Skeletal muscle satellite cell (primary cell): Measurements from ENCODE around the gene CKAP2. TPM values are rescaled to one million over a fixed set of nuclear protein-coding genes. Genes with fewer than 3 reads are reported as not detected.
A peak's percentile ranks its signal among the peaks of the same experiment; 100 is the strongest.
"Not testable (repeated sequence)": the region's sequence is repeated elsewhere in the genome, so short reads cannot be mapped to it uniquely, and the experiment has no call there.

Experiments used
- H3K27me3 ChIP-seq: 2 replicates; pipeline ENCODE4 v1.7.0; 2013; ENCODE audit warnings: low read length; ENCODE audit not compliant: control insufficient read depth, insufficient read depth
- H3K36me3 ChIP-seq: 2 replicates; pipeline ENCODE4 v1.7.0; 2013; ENCODE audit warnings: mild to moderate bottlenecking, control low read depth, low read length; ENCODE audit not compliant: insufficient read depth
- H3K4me1 ChIP-seq: 2 replicates; pipeline ENCODE4 v1.7.0; 2013; ENCODE audit warnings: low read length; ENCODE audit not compliant: control insufficient read depth, insufficient read depth
- H3K4me2 ChIP-seq: 2 replicates; pipeline ENCODE4 v1.7.0; 2013; ENCODE audit warnings: mild to moderate bottlenecking, low read length
- H3K4me3 ChIP-seq: 2 replicates; pipeline ENCODE4 v1.7.0; 2013; ENCODE audit warnings: low read length
- H3K9ac ChIP-seq: 2 replicates; pipeline ENCODE4 v1.7.0; 2013; ENCODE audit warnings: mild to moderate bottlenecking, low read depth, low read length, moderate library complexity
- H3K9me3 ChIP-seq: replicated peaks from 2 replicates; pipeline ENCODE4 v1.7.0; 2013; ENCODE audit warnings: mild to moderate bottlenecking, control low read depth, low read length
- total RNA-seq: library from RNA; depleted of rRNA; stranded (reverse); fragments of >200 nt; gene quantifications from 2 replicates; pipeline ENCODE4 v1.2.3, GENCODE V29; 2012; rRNA removed

CKAP2 gene, protein sequence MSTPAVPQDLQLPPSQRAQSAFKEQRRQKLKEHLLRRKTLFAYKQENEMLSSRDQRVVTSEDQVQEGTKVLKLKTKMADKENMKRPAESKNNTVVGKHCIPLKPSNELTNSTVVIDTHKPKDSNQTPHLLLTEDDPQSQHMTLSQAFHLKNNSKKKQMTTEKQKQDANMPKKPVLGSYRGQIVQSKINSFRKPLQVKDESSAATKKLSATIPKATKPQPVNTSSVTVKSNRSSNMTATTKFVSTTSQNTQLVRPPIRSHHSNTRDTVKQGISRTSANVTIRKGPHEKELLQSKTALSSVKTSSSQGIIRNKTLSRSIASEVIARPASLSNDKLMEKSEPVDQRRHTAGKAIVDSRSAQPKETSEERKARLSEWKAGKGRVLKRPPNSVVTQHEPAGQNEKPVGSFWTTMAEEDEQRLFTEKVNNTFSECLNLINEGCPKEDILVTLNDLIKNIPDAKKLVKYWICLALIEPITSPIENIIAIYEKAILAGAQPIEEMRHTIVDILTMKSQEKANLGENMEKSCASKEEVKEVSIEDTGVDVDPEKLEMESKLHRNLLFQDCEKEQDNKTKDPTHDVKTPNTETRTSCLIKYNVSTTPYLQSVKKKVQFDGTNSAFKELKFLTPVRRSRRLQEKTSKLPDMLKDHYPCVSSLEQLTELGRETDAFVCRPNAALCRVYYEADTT
- 24.6 and 28.2 TPM in 2 replicates for total RNA-seq

DNA sequence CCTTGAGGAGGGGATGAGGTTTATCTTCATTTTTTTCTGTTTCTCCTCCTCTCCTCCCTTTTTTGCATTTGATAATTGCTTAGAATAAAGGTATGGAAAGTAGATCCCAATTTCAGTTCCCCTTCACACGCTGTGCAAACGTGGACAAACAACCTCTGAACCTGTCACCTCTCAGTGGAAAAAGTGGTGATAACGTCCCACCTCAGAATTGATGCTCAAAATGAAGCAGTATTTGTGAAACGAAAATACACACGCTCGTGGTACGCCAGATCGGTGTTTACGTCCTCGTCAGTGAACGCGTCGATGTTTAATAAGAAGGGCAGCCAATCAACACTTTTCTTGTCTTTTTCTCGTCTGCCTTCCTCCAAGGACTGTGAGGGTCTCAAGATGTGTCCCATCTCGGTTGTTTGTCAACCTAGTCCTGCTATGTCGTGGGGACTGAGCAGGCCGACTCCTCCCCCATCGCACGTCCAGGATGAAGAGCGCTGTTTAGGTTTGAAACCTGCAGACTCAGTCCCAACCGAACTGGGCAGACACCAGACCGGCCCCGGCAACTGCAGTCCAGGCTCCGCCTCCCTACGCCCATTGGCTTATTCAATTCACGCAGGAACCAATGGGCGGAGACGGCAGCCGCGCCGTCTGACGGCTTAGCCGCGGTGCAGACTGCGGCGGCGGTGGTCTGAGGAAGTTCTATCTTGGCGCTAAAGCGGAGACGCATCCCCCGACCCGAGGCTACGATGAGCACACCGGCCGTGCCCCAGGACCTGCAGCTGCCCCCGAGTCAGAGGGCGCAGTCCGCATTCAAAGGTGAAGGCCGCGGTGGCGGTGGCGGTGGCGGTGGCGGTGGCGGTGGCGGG lies at the start of gene CKAP2:
TSS of gene CKAP2 (plus strand) at position 659 of the 857 bp plus-strand sequence. CDS start at position 738, 79 bp downstream.
- Histone ChIP-seq H3K36me3 (peaks cover 6% of the 10 kb centered on the region), H3K9ac (peak within 1 kb of the TSS; percentile 91), H3K9me3 (no peaks in the 10 kb centered on the region), H3K27me3 (no peaks in the 10 kb centered on the region), H3K4me2 (peak within 1 kb of the TSS; percentile 85), H3K4me1 (peaks cover 30% of the 10 kb centered on the region), H3K4me3 (peak within 1 kb of the TSS; percentile 89)

DNA sequence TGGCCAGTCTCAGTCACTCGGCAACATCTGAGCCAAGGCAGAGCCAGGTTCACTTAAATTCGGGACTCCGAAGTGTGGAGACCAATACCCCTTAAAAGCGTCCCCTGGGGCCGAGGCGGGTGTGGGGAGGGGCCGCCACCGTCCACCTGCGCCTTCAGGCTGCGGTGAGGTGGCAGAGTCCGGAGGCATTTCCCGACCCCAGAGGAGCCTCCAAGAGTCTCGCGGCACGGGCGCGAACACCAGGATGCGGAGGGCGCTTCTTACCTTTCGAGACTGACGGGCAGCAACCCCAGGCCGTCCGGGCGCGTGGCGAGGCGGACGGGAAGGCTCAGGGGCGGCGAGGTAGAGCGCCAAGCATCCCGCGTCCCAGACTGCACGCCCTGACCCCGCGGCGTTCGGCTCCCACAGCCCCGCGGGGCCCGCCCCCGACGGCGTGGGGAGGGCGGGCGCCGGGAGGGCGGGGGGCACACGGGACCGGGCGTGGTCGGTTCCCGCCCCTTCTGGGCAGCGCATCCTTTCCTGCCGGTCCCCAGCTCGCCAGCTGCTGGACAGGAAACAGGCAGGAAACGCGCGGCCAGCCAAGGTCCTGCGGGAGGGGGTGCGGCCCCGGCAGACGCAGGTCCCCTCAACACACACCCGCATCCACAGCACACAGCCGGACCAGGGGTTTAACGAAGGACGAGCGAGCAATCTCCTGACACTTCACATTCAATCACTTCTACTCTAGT lies 49.3 kb upstream of the CKAP2 start, which contains the start of gene THSD1:
TSS of gene THSD1 (minus strand) at position 406 of the 728 bp plus-strand sequence. CDS start 3,572 bp downstream, outside the sequence.
- peaks cover 18% of the 10 kb centered on the region for H3K4me1 ChIP-seq
- H3K4me2 ChIP-seq = peak within 1 kb of the TSS; percentile 99
- no peaks in the 10 kb centered on the region for H3K9me3 ChIP-seq
- peaks cover 3% of the 10 kb centered on the region for H3K36me3 ChIP-seq
- H3K4me3 ChIP-seq = peak within 1 kb of the TSS; percentile 88
- no peaks in the 10 kb centered on the region for H3K27me3 ChIP-seq
- H3K9ac ChIP-seq = peak within 1 kb of the TSS; percentile 83

DNA sequence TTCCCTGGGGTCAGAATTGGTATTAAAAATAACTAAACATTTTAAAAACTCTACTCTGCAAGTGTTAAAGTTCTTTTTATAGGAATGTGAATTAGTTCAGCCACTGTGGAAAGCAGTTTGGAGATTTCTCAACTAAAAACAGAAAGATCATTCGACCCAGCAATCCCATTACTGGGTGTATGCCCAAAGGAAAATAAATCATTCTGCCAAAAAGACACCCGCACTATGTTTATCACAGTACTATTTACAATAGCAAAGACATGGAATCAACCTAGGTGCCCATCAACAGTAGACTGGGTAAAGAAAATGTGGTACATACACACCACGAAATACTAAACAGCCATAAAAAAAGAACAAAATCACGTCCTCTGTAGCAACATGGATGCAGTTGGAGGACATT lies 48.6 kb upstream of the CKAP2 start:
- no peaks in the 10 kb centered on the region for H3K9me3 ChIP-seq
- peak overlapping the region; percentile 99 for H3K4me2 ChIP-seq
- no peak overlapping the region for H3K4me3 ChIP-seq
- H3K9ac ChIP-seq = peak overlapping the region; percentile 83
- H3K36me3 ChIP-seq = peaks cover 3% of the 10 kb centered on the region
- peaks cover 23% of the 10 kb centered on the region for H3K4me1 ChIP-seq
- H3K27me3 ChIP-seq = no peaks in the 10 kb centered on the region

DNA sequence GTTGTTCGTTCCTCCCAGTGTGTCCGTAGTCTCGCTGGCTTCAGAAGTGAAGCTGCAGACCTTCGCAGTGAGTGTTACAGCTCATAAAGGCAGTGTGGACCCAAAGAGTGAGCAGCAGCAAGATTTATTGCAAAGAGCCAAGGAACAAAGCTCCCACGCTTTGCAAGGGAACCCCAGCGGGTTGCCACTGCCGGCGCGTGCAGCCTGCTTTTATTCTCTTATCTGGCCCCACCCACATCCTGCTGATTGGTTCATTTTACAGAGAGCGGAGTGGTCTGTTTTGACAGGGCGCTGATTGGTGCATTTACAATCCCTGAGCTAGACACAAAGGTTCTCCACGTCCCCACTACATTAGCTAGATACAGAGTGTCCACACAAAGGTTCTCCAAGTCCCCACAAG lies 47.8 kb upstream of the CKAP2 start:
- not testable (repeated sequence) for H3K4me2 ChIP-seq, H3K9me3 ChIP-seq, H3K4me3 ChIP-seq, H3K27me3 ChIP-seq, H3K36me3 ChIP-seq, H3K9ac ChIP-seq
- peaks cover 29% of the 10 kb centered on the region for H3K4me1 ChIP-seq

DNA sequence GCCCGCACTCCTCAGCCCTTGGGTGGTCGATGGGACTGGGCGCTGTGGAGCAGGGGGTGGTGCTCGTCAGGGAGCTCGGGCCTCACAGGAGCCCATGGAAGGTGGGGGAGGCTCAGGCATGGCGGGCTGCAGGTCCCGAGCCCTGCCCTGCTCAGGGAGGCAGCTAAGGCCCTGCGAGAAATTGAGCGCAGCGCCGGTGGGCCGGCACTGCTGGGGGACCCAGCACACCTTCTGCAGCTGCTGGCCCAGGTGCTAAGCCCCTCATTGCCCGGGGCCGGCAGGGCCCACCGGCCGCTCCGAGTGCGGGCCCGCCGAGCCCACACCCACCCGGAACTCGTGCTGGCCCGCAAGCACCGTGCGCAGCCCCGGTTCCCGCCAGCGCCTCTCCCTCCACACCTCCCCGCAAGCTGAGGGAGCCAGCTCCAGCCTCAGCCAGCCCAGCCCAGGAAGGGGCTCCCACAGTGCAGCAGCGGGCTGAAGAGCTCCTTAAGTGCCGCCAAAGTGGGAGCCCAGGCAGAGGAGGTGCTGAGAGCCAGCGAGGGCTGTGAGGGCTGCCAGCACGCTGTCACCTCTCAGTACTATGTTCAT lies 47.1 kb upstream of the CKAP2 start:
- H3K36me3 ChIP-seq = peaks cover 13% of the 10 kb centered on the region
- H3K27me3 ChIP-seq, H3K4me3 ChIP-seq, H3K4me2 ChIP-seq, H3K9me3 ChIP-seq, H3K9ac ChIP-seq: not testable (repeated sequence)
- H3K4me1 ChIP-seq = peaks cover 29% of the 10 kb centered on the region

DNA sequence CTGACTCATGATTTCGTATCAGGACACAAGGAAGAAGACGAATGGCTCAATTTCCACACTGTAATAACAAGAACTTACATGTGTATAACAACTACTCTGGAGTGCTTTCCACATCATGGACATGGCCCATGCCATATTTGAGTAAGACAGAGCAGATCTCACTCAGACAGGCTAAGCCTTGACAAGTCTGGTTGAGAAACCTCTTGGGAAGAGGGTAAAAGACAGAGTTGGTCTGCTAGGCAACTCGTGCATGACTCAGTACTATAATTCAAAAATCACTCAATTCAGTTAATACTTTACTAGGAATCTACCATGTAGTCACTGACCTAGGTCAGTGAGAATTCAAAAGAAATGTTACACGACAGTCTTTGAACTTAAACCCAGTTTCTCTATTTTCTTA lies 43.6 kb upstream of the CKAP2 start:
- no peaks in the 10 kb centered on the region for H3K9me3 ChIP-seq
- peaks cover 32% of the 10 kb centered on the region for H3K4me1 ChIP-seq
- H3K27me3 ChIP-seq = no peaks in the 10 kb centered on the region
- H3K36me3 ChIP-seq = peaks cover 31% of the 10 kb centered on the region
- no peak overlapping the region for H3K9ac ChIP-seq
- H3K4me3 ChIP-seq = no peak overlapping the region
- H3K4me2 ChIP-seq = peak overlapping the region; percentile 18

DNA sequence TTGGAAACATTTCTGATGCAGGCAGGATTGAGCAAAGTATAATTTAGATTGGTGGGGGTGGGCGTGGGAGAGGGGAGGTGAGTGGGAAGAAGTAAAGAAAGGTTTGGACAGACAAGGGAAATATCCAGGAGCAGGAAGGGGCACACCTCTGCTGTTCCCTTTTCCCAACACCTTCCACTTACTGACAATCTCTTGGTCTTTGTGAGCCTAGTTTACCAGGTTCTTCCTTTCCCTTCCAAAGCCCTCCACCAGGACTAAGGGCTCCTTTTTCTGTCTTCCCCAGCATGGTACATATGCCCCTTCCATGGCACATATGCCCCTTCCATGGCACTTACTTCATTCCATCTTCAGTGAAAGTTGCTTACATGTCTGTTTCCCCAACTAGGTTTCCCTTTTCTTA lies 43.1 kb upstream of the CKAP2 start:
- no peak overlapping the region for H3K4me3 ChIP-seq
- H3K9me3 ChIP-seq = no peaks in the 10 kb centered on the region
- H3K4me2 ChIP-seq = peak overlapping the region; percentile 18
- H3K9ac ChIP-seq = no peak overlapping the region
- H3K27me3 ChIP-seq = no peaks in the 10 kb centered on the region
- H3K4me1 ChIP-seq = peaks cover 32% of the 10 kb centered on the region
- peaks cover 34% of the 10 kb centered on the region for H3K36me3 ChIP-seq

DNA sequence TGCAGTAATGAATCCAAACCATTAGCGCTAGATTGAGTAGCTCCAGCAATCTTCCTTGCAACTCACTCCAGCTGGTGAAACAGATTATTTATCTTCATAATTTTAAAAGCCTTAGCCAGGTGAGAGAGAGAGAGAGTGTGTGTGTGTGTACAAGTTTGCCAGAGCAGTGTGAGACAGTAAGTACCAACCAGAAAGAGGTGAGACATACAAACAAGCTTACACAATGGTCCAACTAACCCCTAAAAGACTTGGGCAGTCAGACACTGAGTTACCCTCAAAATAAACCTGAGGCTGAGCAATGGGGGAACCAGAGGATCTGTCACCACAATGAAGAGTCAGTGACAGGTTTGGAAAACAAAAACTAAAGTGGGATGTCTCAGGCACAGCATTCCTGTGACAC lies 41.2 kb upstream of the CKAP2 start:
- H3K36me3 ChIP-seq = peaks cover 49% of the 10 kb centered on the region
- peak overlapping the region; percentile 61 for H3K9ac ChIP-seq
- no peak overlapping the region for H3K4me2 ChIP-seq
- H3K27me3 ChIP-seq = no peaks in the 10 kb centered on the region
- no peaks in the 10 kb centered on the region for H3K9me3 ChIP-seq
- H3K4me3 ChIP-seq = no peak overlapping the region
- peaks cover 32% of the 10 kb centered on the region for H3K4me1 ChIP-seq

DNA sequence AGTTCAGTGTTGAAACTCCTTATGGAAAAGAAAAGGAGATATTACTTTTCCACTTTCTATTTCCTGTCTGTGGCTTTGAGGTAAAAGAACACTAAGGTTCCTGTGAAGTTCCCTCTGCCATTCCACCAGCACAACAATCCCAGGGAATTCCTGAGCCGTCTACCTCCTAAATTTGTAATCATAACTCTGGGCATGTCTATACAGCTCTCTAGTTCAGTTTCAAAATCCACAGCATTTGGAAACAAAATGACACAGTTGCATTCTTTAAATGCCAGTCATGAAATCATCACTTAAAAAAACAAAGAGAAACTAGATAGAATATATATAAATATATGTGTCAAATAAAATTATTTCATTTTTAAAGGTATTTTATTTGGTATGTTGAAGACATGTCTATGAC lies 40.3 kb upstream of the CKAP2 start:
- no peaks in the 10 kb centered on the region for H3K9me3 ChIP-seq
- H3K4me1 ChIP-seq = peaks cover 32% of the 10 kb centered on the region
- peaks cover 49% of the 10 kb centered on the region for H3K36me3 ChIP-seq
- H3K4me2 ChIP-seq = peak overlapping the region; percentile 41
- no peaks in the 10 kb centered on the region for H3K27me3 ChIP-seq
- H3K4me3 ChIP-seq = no peak overlapping the region
- H3K9ac ChIP-seq = peak overlapping the region; percentile 61

DNA sequence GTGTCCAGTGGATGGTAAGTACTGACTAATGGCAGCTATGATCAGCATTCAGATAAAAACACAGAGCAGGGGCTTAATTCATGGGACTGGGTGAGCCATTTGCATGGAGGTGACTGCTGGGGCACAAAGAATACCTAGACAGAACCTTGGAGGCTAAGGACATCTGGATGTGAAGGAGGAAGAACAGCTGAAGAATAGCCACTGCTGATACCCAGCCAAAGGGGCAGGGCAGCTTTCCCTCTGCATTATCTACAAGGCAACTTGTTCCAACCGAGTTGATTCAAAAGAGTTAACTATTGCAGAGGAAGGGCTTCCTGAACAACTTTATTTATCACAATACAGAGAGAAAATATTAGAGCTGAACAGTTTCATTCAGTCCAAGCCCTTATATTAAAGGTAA lies 36.2 kb upstream of the CKAP2 start:
- Histone ChIP-seq H3K36me3 (peaks cover 58% of the 10 kb centered on the region), H3K9me3 (no peaks in the 10 kb centered on the region), H3K4me2 (no peak overlapping the region), H3K4me3 (no peak overlapping the region), H3K4me1 (peaks cover 19% of the 10 kb centered on the region), H3K27me3 (no peaks in the 10 kb centered on the region), H3K9ac (no peak overlapping the region)
